IMR-90 (cell line): ENCODE measurements around the gene ADGRF1. TPM values are rescaled to one million over a fixed set of nuclear protein-coding genes. Genes with fewer than 3 reads are reported as not detected.

Source experiments
- ATAC-seq: fragments of 200-7000 bp; cut with Tn5 transposase; 2 replicates; pipeline ENCODE4 v1.9.1; 2020; ENCODE audit warnings: low read depth, mild to moderate bottlenecking, moderate library complexity
- BruUV-seq: library from RNA; stranded (reverse); fragments of 400-500 nt; replicated peaks from 2 replicates; lab custom pipeline; 2021; lab: Mats Ljungman, UMichigan
- CTCF ChIA-PET: fragments of 300-600 bp; formaldehyde crosslinking; extraction: SDS; loops from one replicate; lab custom pipeline; 2021; ENCODE audit warnings: antibody characterized with exemption; lab: Yijun Ruan, JAX
- POLR2A ChIA-PET: fragments of 300-600 bp; sonication (Branson Sonifier 250); formaldehyde crosslinking; loops from one replicate; lab custom pipeline; 2022; ENCODE audit warnings: antibody characterized with exemption; ENCODE audit not compliant: unreplicated experiment; lab: Charles Lee
- DNase-seq: peaks from one replicate; pipeline ENCODE4 v3.0.0; 2013
- H2AFZ ChIP-seq: replicated peaks from 2 replicates; pipeline ENCODE3; 2013; ENCODE audit warnings: low read length, mild to moderate bottlenecking; ENCODE audit not compliant: poor library complexity
- H2AK5ac ChIP-seq: 2 replicates; pipeline ENCODE4 v1.6.1; 2013; ENCODE audit warnings: low read depth, low read length, inconsistent platforms
- H2AK9ac ChIP-seq: replicated peaks from 2 replicates; pipeline ENCODE3; 2013; ENCODE audit warnings: mild to moderate bottlenecking, low read depth, low read length, moderate library complexity; ENCODE audit not compliant: poor library complexity
- H2BK120ac ChIP-seq: 2 replicates; pipeline ENCODE4 v1.6.1; 2013; ENCODE audit warnings: low read depth, low read length, inconsistent platforms
- H2BK15ac ChIP-seq: 3 replicates; pipeline ENCODE4 v1.6.1; 2013; ENCODE audit warnings: low read depth, low read length, inconsistent platforms
- H2BK20ac ChIP-seq: 2 replicates; pipeline ENCODE4 v1.6.1; 2013; ENCODE audit warnings: low read depth, mild to moderate bottlenecking, inconsistent platforms, low read length, moderate library complexity
- H2BK5ac ChIP-seq: 2 replicates; pipeline ENCODE4 v1.6.1; 2013; ENCODE audit warnings: mild to moderate bottlenecking, low read depth, low read length, inconsistent platforms; ENCODE audit not compliant: poor library complexity, severe bottlenecking
- H3K14ac ChIP-seq: replicated peaks from 2 replicates; pipeline ENCODE4 v1.6.1; 2013; ENCODE audit warnings: low read depth, low read length, inconsistent platforms
- H3K18ac ChIP-seq: 2 replicates; pipeline ENCODE4 v1.6.1; 2013; ENCODE audit warnings: low read depth, low read length, control low read depth
- H3K23ac ChIP-seq: 2 replicates; pipeline ENCODE4 v1.6.1; 2013; ENCODE audit warnings: low read depth, low read length, inconsistent platforms
- H3K27ac ChIP-seq: 2 replicates; pipeline ENCODE4 v1.5.1; 2013; ENCODE audit warnings: mild to moderate bottlenecking, control low read depth, low read length; ENCODE audit not compliant: insufficient read depth
- H3K27me3 ChIP-seq: 2 replicates; pipeline ENCODE4 v1.6.1; 2013; ENCODE audit warnings: low read length; ENCODE audit not compliant: control insufficient read depth, insufficient read depth
- H3K36me3 ChIP-seq: 2 replicates; pipeline ENCODE4 v1.6.1; 2013; ENCODE audit warnings: low read length, mixed read lengths; ENCODE audit not compliant: control insufficient read depth, insufficient read depth
- H3K4ac ChIP-seq: 2 replicates; pipeline ENCODE4 v1.6.1; 2013; ENCODE audit warnings: low read depth, low read length, inconsistent platforms
- H3K4me1 ChIP-seq: 2 replicates; pipeline ENCODE4 v1.6.1; 2013; ENCODE audit warnings: low read length, mixed read lengths; ENCODE audit not compliant: control insufficient read depth, insufficient read depth
- H3K4me2 ChIP-seq: 2 replicates; pipeline ENCODE4 v1.6.1; 2013; ENCODE audit warnings: low read depth, mild to moderate bottlenecking, control low read depth, low read length, moderate library complexity
- H3K4me3 ChIP-seq: 2 replicates; pipeline ENCODE4 v1.5.1; 2013; ENCODE audit warnings: low read depth, mild to moderate bottlenecking, control low read depth, low read length, moderate library complexity; ENCODE audit not compliant: insufficient read depth
- H3K56ac ChIP-seq: 2 replicates; pipeline ENCODE4 v1.6.1; 2013; ENCODE audit warnings: low read length, inconsistent platforms; ENCODE audit not compliant: insufficient read depth; ENCODE audit errors: extremely low read depth
- H3K79me1 ChIP-seq, 2 experiments: 2 replicates each; pipeline ENCODE4 v1.6.1; 2013; ENCODE audit warnings: low read length in 2 of 2, inconsistent platforms in 1 of 2, low read depth in 1 of 2
- H3K9ac ChIP-seq: 2 replicates; pipeline ENCODE4 v1.6.1; 2013; ENCODE audit warnings: low read depth, low read length, control low read depth
- H3K9me1 ChIP-seq: 2 replicates; pipeline ENCODE4 v1.6.1; 2013; ENCODE audit warnings: low read length, inconsistent platforms; ENCODE audit not compliant: insufficient read depth
- H3K9me3 ChIP-seq: 2 replicates; pipeline ENCODE4 v1.6.1; 2013; ENCODE audit warnings: low read length; ENCODE audit not compliant: control insufficient read depth, insufficient read depth
- H4K20me1 ChIP-seq: 2 replicates; pipeline ENCODE4 v1.6.1; 2013; ENCODE audit warnings: low read length, inconsistent platforms; ENCODE audit not compliant: insufficient read depth
- H4K5ac ChIP-seq: 2 replicates; pipeline ENCODE4 v1.6.1; 2013; ENCODE audit warnings: mild to moderate bottlenecking, low read depth, low read length, control low read depth
- H4K8ac ChIP-seq, 2 experiments: 2 replicates each; pipeline ENCODE4 v1.6.1; 2013; ENCODE audit warnings: low read depth in 2 of 2, low read length in 2 of 2, control low read depth in 1 of 2, inconsistent platforms in 1 of 2
- H4K91ac ChIP-seq: 2 replicates; pipeline ENCODE4 v1.6.1; 2013; ENCODE audit warnings: low read depth, low read length, inconsistent platforms; ENCODE audit not compliant: insufficient read depth
- POLR2A ChIP-seq: IDR thresholded peaks from 2 replicates; pipeline ENCODE4 v1.6.1; 2012; ENCODE audit warnings: mild to moderate bottlenecking, low read depth, low read length
- RAD21 ChIP-seq: IDR thresholded peaks from 2 replicates; pipeline ENCODE4 v1.6.1; 2012; ENCODE audit warnings: low read length, improper control_type of control experiment
- RFX5 ChIP-seq: IDR thresholded peaks from 2 replicates; pipeline ENCODE4 v1.8.0; 2012; ENCODE audit warnings: low read depth, mild to moderate bottlenecking, low read length, moderate library complexity
- SMC3 ChIP-seq: fragments of 150-350 bp; IDR thresholded peaks from 2 replicates; pipeline ENCODE4 v1.6.1; 2016; ENCODE audit warnings: low read depth, mild to moderate bottlenecking, antibody characterized with exemption, low read length, moderate library complexity
- WGBS, 2 experiments: methylation state at CpG; one replicate each; pipeline versions ENCODE4 v1.1.5 to v1.1.7; 2013; ENCODE audit warnings: missing lambda C conversion rate in 2 of 2; ENCODE audit not compliant: insufficient read length in 1 of 2; ENCODE audit errors: extremely low coverage in 2 of 2; 5-methylcytosine and 5-hydroxymethylcytosine counted together
- dilution Hi-C: fragments of 300-500 bp; cut with HindIII; formaldehyde crosslinking; loops from one replicate; pipeline ENCODE4 v1.14.3; 2018; ENCODE audit warnings: low sequenced_read_pairs; ENCODE audit not compliant: unreplicated experiment
- in situ Hi-C: fragments of 300-500 bp; cut with MboI; formaldehyde crosslinking; loops from 3 replicates; pipeline ENCODE4 v1.14.3; 2019; ENCODE audit warnings: low sequenced_read_pairs, inconsistent platforms, mixed read lengths
- intact Hi-C: fragments of 100-400 bp; cut with micrococcal nuclease; formaldehyde crosslinking; loops from 2 replicates; pipeline ENCODE4 v1.10.0; 2022
- polyA plus RNA-seq, 3 experiments: library from polyadenylated mRNA; depleted of rRNA; stranded (reverse); fragments of >200 nt; gene quantifications; 2 replicates each; pipeline ENCODE4 v1.2.3, GENCODE V29; 2012; ENCODE audit warnings: low replicate concordance in 1 of 3
- total RNA-seq: library from RNA; depleted of rRNA; stranded (reverse); fragments of >200 nt; gene quantifications from 2 replicates; pipeline ENCODE4 v1.2.3, GENCODE V29; 2012
- TF ChIP-seq, protein P1 (sequence below): conservative IDR thresholded peaks from 2 replicates; pipeline ENCODE4 v1.5.1; 2012; ENCODE audit warnings: mild to moderate bottlenecking, low read depth, low read length, improper control_type of control experiment

The ADGRF1 gene
- total and polyA plus RNA-seq, 2 of the 4 experiments (the other 2 are of a cell fraction): not detected

DNA sequence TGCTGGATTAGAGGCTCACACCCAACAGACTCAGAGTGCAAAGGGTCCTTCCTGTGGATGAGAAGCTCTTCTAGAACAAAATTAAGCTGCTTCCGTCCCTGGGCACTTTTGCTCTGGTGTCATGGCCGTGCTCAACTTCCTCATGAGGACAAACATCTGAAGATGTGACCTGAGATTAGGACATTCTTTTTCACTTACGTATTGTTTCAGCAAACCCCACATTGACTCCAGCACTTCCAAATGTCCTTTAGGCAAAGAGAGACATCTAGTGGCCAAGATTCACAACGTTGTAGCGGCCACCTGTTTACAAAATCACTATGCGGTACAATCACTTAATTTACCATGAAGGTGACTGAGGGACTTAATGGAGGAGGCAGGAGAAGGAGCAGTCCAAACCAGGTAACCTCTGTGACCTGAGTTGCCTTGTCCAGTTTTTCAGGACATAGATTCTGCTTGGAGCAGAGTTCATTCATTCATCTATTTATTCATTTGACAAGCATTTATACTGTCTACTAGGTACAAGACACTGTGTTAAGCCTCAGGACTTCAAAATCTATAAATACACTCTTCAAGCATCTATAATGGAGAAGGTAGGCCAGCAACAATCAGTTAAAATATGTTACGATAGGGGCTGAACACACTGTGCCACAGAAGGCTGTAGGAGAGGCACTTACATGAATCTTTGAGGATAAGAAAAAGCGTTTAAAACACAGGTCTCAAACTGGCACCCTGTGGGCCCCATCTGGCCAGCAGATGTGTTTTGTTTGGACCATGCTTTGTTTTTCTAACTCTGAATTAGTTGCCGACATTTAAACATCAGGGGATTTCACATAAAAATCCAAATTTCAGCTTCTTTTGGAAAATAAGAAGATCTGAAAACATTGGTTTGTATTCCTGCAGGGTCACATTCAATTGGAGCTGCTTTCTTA, 5.6 kb upstream of the ADGRF1 start:
- dilution Hi-C loops: no loop called here
- no peak overlapping the region for H3K4ac ChIP-seq
- H3K27me3 ChIP-seq: no peaks in the 10 kb centered on the region
- no peak overlapping the region for H3K23ac ChIP-seq
- H3K56ac ChIP-seq: no peak overlapping the region
- peak; percentile 62 for DNase-seq
- no peak overlapping the region for H2BK5ac ChIP-seq
- H4K8ac ChIP-seq: no peak overlapping the region
- H3K27ac ChIP-seq: no peak overlapping the region
- no TSS peak for BruUV-seq
- H2BK20ac ChIP-seq: no peak overlapping the region
- no peak overlapping the region; the same call in 1 of the 2 replicates for H3K4me2 ChIP-seq
- no peaks in the 10 kb centered on the region for H3K4me1 ChIP-seq
- no peak overlapping the region for H3K4me3 ChIP-seq
- H3K36me3 ChIP-seq: no peaks in the 10 kb centered on the region
- 0% methylated on average over 3 of the region's 9 CpGs; no CpG with 5 or more reads in 1 of the 2 experiments for WGBS, 2 experiments
- H3K9me1 ChIP-seq: no peaks in the 10 kb centered on the region
- CTCF ChIA-PET: interaction anchor here (0.6 to 2.9 kb wide), 4 partner anchors 15 to 199 kb away, joined by 3 to 11 read pairs (median 5); no protein-coding TSS in a partner anchor
- intact Hi-C loops: loop anchor here (1.0 kb wide), 3 partner anchors 198 to 957 kb away; no protein-coding TSS in a partner anchor
- no peaks in the 10 kb centered on the region for H4K20me1 ChIP-seq
- H4K5ac ChIP-seq: no peak overlapping the region
- H2AK9ac ChIP-seq: no peak overlapping the region
- no peak overlapping the region for H2BK15ac ChIP-seq
- H2AFZ ChIP-seq: no peak overlapping the region
- in situ Hi-C loops: loop anchor here (10.0 kb wide), 1 partner anchor 203 kb away; no protein-coding TSS in a partner anchor
- H3K9ac ChIP-seq: no peak overlapping the region
- POLR2A ChIA-PET: no interaction called here
- no peak overlapping the region for H3K18ac ChIP-seq
- H3K79me1 ChIP-seq: no peaks in the 10 kb centered on the region
- ATAC-seq: peak; percentile 89
- no peaks in the 10 kb centered on the region for H3K9me3 ChIP-seq
- no peak overlapping the region for H2AK5ac ChIP-seq
- TF ChIP-seq RAD21 (peak; percentile 66), RFX5 (no peak), POLR2A (no peak), SMC3 (peak; percentile 50)
- TF ChIP-seq, protein P1, sequence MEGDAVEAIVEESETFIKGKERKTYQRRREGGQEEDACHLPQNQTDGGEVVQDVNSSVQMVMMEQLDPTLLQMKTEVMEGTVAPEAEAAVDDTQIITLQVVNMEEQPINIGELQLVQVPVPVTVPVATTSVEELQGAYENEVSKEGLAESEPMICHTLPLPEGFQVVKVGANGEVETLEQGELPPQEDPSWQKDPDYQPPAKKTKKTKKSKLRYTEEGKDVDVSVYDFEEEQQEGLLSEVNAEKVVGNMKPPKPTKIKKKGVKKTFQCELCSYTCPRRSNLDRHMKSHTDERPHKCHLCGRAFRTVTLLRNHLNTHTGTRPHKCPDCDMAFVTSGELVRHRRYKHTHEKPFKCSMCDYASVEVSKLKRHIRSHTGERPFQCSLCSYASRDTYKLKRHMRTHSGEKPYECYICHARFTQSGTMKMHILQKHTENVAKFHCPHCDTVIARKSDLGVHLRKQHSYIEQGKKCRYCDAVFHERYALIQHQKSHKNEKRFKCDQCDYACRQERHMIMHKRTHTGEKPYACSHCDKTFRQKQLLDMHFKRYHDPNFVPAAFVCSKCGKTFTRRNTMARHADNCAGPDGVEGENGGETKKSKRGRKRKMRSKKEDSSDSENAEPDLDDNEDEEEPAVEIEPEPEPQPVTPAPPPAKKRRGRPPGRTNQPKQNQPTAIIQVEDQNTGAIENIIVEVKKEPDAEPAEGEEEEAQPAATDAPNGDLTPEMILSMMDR: peak; percentile 71
- no peak overlapping the region for H4K91ac ChIP-seq
- H3K14ac ChIP-seq: no peak overlapping the region
- H2BK120ac ChIP-seq: no peak overlapping the region
